Glomerular visceral epithelial cell (primary cell): Measurements from ENCODE around the gene PUM1.
A peak's percentile ranks its signal among the peaks of the same experiment; 100 is the strongest.
"Not testable (repeated sequence)": the region's sequence is repeated elsewhere in the genome, so short reads cannot be mapped to it uniquely, and the experiment has no call there.

Experiments used
- DNase-seq: peaks from one replicate; pipeline ENCODE4 v3.0.0-alpha.2; 2016; ENCODE audit errors: extremely low spot score

PUM1 gene

GRCh38 chr1:30964706-30965105 is 100.8 kb downstream of the PUM1 start:
- DNase-seq = no peak

GRCh38 chr1:30962609-30963508 is 102.7 kb downstream of the PUM1 start:
- no peak for DNase-seq

DNA sequence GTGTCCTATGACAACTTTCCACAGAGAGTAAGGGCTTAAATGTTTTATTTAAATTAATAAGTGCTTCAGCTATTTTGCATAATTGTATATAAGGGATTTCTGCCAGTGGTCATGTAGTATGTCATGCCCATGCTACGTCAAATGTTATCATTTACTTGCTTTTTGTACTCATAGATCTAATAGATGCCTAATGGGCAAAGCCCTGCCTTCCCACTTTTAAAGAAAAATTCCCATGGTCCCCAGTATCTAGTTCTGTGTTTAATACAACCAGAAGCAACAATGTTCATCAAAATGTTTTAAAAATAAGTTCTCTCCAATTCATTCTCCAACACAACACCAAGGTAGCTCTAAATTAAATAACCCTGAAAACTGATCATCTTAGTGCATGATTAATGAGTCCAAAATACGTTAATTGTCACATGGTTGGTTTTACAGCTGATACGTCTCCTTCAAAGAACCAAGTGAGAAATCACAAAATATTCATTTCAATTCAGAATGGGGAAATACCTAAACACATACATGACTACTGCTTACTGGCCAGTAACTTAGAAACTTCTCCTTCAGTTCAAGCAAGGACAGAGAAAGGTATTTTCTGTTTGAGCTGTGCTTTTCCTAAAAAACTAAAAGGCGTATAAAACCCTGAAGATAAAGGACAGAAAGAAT is 107.8 kb downstream of the PUM1 start:
- no peak for DNase-seq

DNA sequence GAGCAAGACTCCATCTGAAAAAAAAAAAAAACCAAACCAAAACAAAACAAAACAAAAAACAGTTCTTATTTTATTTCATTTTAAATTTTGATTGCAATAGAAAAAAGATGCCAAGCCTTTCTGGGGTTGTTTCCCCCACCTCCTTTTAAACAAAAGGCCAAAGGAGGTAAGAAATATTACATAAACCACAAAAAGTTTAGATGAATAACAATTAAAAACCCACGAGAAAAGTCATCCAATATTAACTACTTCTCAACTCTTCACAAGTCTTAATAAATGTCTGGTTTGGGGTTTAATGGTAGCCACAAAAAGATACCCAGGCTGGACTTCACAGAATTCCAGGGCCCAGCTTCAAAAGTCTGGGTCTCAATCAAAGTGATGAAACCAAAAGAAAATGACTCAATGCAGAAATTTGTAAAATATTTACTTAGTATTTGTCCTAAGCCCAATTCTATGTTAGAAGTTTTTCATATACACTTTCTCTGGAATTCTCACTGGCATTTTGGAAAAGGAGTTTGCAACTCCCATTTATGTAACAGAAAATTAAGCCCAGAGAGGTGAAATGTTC is 110.0 kb downstream of the PUM1 start:
- DNase-seq = peak; percentile 36

GRCh38 chr1:30953685-30954084 is 111.8 kb downstream of the PUM1 start:
- DNase-seq = no peak

DNA sequence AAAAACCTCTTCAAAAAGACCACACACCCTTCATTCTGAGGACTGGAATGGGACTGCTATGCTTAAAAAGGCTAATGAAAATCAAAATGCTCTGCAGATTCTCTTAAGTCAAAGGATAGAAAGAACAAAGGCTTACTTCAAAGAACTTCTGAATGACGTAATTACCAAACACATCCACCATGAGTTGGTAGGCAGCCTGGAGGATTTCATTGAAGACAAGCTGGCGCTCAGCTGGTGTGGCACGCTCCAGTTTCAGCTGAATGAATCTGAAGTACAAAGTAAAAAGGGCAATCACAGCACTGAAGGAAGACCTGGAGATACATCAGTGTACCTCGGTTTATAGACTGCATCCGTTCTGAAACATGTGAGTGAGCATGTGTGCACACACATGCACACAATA is 113.4 kb downstream of the PUM1 start:
- no peak for DNase-seq

- no peak for DNase-seq
These were observed 114.8 kb downstream of the PUM1 start for GRCh38 chr1:30950700-30951099.

DNA sequence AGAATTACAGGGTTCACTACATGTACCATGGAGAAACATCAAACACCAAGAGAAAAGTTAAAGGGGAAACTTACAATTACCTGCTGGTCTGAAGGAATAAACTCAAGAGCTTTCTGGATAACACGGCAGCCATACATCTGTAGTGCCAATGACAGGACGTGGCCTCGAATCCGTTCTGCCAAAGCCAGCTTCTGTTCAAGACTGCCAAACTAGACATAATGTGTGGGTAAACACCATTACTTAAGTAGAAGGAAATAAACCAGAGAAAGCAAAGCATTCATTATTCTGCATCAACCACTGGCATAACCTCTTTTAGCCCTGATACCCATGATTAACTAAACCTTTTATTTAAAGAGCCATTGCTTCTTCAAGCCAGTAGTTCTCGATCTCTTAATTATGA is 115.5 kb downstream of the PUM1 start:
- DNase-seq = no peak

DNA sequence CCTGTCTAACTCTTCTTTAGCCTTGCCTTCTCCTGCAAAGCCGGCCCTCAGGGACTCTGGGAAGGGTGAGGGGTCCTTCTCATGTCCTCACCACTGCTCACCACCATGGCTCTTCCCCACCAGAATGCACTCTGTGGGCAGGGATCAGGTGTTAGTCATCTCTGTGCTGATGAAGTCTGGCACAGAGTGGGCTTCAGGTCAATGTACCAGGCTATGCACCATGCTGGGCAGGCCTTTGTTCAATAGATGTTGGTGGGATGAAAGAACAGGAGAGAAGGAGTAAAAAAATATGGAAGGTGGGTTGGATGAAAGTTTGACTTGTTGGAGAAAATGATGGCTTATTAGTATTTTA is 116.1 kb downstream of the PUM1 start:
- not testable (repeated sequence) for DNase-seq

GRCh38 chr1:30948813-30949486 is 116.6 kb downstream of the PUM1 start:
- DNase-seq = not testable (repeated sequence)

DNA sequence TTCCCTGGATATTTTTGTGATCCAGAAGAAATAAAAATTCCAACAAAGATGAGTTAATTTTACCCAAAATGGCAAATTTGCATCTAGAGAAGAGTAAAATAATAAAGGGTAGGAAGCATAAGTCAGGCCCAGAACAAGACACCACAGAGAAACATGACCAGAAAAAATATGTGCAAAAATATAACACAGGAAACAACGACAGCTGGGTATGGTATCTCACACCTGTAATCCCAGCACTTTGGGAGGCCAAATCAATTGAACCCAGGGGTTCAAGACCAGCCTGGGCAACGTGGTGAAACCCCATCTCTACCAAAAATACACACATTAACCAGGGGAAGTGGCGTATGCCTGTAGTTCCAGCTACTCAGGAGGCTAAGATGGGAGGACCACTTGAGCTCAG is 117.2 kb downstream of the PUM1 start:
- no peak for DNase-seq

DNA sequence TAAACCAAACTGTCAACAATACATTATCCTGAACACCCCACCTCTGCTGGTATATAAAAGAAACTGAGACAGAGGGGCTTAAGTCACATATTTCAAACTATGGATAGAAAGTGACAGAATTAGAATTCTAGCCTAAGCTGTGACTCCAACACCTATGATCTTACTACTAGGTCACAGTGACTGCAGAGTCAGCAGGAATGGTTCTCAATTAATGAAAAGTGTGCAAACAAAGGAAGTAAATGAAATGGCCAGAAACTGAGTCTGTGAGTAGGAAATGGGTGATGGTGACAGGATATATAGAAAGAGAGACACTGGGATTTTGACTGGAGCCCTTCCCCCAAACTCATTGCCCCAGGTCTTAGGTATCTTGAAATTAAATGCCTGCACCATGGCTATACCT is 118.3 kb downstream of the PUM1 start:
- DNase-seq = no peak

DNA sequence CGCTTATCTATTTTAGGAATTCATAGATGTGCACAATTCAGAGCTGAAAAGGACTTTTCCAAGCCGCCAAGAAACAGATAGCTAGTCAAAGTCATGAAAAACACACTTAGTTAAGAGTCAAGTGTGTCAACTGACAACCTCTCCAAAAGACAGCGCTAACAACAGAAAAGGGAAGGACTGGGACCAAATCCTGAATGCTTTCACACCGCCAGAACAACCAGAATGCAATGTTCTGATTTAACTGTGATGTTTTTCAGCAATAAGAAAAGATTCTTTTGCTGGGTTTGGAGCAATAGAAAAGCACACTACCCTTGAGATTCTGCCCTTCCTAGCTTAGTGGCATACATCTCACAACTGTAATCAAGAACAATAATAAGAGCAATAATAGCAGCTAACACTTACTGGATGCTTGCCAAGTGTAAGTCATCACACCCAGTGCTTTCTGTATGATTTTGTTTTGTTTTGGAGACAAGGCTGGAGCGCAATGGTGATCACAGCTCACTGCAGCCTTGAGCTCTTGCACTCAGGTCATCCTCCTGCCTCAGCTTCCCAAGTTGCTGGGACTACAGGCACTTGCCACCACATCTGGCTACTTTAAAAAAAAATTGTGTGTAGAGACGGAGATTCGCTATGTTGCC is 123.1 kb downstream of the PUM1 start:
- DNase-seq = no peak

GRCh38 chr1:30940541-30940940 is 125.0 kb downstream of the PUM1 start:
- DNase-seq = no peak

GRCh38 chr1:30936541-30937171 is 128.9 kb downstream of the PUM1 start:
- no peak for DNase-seq

DNA sequence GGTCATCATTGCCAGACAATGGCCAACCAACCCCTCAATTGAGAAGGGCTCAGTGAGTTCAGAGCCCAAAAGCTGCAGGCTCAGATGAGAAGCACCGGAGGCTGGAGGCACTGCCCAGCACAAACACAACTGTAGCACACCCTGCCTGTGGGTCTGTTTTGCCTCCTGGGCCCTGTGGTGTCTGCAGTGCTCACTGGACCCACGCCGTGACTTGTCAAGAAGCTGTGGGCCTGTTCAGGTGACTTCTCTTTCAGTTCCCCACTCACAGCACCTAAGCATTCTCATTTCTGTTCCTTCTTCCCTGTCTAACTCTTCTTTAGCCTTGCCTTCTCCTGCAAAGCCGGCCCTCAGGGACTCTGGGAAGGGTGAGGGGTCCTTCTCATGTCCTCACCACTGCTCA is 129.8 kb downstream of the PUM1 start:
- not testable (repeated sequence) for DNase-seq

DNA sequence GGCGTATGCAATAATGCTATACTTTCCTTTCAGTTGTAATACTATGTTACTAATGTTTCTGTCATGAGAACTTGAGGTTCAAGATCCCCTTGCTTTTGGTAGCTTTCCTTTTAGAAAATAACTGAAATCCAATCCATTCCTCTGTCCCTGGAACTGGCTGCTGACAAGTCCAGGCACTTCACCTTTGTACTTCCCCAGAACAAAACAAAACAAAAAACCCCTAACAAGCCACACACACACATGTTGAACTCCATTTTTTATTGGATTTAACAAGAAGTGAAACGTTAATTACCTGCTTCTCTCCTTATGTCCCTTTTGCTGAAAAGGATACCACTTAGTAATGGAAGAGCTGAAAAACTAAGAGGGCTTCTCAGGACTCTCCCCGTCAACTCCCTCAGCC is 130.9 kb downstream of the PUM1 start:
- no peak for DNase-seq

GRCh38 chr1:30933874-30934252 is 131.7 kb downstream of the PUM1 start:
- peak; percentile 72 for DNase-seq

DNA sequence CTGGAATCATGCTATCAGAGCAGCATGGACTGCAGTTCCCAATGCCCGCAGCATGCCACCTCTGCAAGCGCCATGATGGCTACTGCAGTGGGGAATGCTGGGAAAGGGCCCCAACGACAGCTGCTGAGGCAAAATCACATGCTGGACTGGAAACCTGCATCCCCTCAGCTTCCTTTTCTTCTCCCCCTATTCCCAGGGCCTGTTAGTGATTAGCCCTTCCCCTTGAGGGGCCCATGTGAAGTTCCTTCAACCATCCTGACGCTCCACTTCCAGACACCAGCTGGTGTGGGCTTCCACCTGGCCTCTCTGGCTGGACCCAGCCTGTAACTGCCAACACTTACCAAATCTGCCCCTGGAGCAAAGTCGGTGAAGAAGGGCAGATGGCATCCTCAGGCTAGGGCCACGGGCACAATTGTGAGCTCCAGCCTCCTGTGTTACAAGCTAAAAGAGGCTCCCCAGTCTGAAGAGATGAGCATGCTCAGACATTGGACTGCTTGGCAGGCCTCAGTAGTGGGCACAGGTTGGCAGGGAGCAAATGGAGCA is 134.8 kb downstream of the PUM1 start:
- no peak for DNase-seq

DNA sequence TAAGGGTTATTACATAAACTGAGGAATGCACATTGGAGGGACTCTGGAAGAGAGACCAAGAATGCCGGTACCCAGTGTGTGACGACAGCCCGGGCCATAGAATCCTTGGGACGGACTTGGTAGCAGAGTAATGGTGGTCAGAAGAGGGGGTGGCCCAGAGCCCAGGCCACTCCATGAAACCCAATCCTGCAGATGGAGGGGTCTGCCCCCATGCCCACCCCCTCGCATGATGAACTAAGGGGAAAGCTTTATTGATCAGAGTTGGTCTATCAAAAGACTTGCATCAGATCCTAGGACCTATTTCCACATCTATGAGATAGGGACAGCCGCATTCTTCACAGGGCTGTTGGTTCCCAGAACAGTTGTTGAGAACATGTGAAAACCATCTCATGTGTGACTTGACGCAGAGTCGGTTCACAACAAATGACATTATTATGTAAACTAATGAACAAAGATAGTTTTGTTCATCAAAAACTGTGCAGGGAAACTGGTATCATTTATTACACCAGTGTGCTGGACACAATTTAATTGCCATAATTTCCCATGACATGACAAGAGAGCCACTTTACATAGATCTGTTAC is 135.5 kb downstream of the PUM1 start:
- DNase-seq = no peak
